HepG2 (cell line): ENCODE results near the gene MRFAP1L1. TPM values are rescaled to one million over a fixed set of nuclear protein-coding genes. Genes with fewer than 3 reads are reported as not detected.

Source experiments
- ATAC-seq: fragments of 200-7000 bp; cut with Tn5 transposase; 3 replicates; pipeline ENCODE4 v1.9.1; 2020; ENCODE audit warnings: mild to moderate bottlenecking, moderate library complexity
- BruUV-seq: library from RNA; stranded (reverse); fragments of 400-500 nt; replicated peaks from 2 replicates; lab custom pipeline; 2021; lab: Mats Ljungman, UMichigan
- CTCF ChIA-PET: fragments of 300-600 bp; formaldehyde crosslinking; extraction: SDS; loops from one replicate; lab custom pipeline; 2021; ENCODE audit warnings: low total read pairs, inconsistent platforms, low intra/inter-chr PET ratio; lab: Yijun Ruan, JAX
- POLR2A ChIA-PET: fragments of 350-600 bp; sonication (Branson Sonifier 250); formaldehyde crosslinking; loops from one replicate; lab custom pipeline; 2020; ENCODE audit warnings: antibody characterized with exemption, inconsistent platforms; lab: Yijun Ruan, JAX
- DNase-seq: peaks from one replicate; pipeline ENCODE4 v3.0.0-alpha.2; 2015; ENCODE audit warnings: low spot score
- FAIRE-seq: peaks from 3 replicates; lab custom pipeline; 2011; peaks lifted over from hg19 to GRCh38; lab: Jason Lieb, UNC
- H2AFZ ChIP-seq: one replicate; pipeline ENCODE4 v1.6.1; 2011; ENCODE audit warnings: low read length, inconsistent platforms
- H3K27ac ChIP-seq: fragments of 300-600 bp; 3 replicates; pipeline ENCODE4 v1.8.0; 2011; ENCODE audit warnings: mixed run types, mild to moderate bottlenecking, mixed read lengths, low read length, inconsistent platforms; ENCODE audit not compliant: insufficient read depth; ENCODE audit errors: extremely low read length
- H3K27me3 ChIP-seq, 2 experiments: fragments of 200-600 bp in 1 of 2; 2 replicates in 1 of 2; 3 replicates in 1 of 2; pipeline versions ENCODE4 v1.6.0 to v1.8.0; 2011; ENCODE audit warnings: low read length in 2 of 2, mild to moderate bottlenecking in 2 of 2, moderate library complexity in 2 of 2, inconsistent platforms in 1 of 2; ENCODE audit not compliant: insufficient read depth in 2 of 2, control insufficient read depth in 1 of 2
- H3K36me3 ChIP-seq, 2 experiments: fragments of 200-600 bp in 1 of 2; replicated peaks in 1 of 2; 2 replicates in 1 of 2; 3 replicates in 1 of 2; pipeline versions ENCODE4 v1.5.1 to v1.8.0; 2011; ENCODE audit warnings: low read length in 2 of 2, inconsistent platforms in 1 of 2; ENCODE audit not compliant: insufficient read depth in 2 of 2, control insufficient read depth in 1 of 2
- H3K4me1 ChIP-seq: 2 replicates; pipeline ENCODE4 v1.5.1; 2012; ENCODE audit warnings: low read length, inconsistent platforms; ENCODE audit not compliant: insufficient read depth
- H3K4me2 ChIP-seq: 2 replicates; pipeline ENCODE4 v1.6.0; 2011; ENCODE audit warnings: low read depth, low read length, inconsistent platforms
- H3K4me3 ChIP-seq, 3 experiments: fragments of 200-600 bp in 1 of 3; sonication (generic), shearing (Covaris generic) in 1 of 3; replicated peaks in 1 of 3; 2 replicates each; pipeline ENCODE4 v1.5.1; 2011 to 2016; ENCODE audit warnings: low read length in 3 of 3, inconsistent platforms in 2 of 3, low read depth in 2 of 3, mild to moderate bottlenecking in 2 of 3, control low read depth in 1 of 3, mixed read lengths in 1 of 3; ENCODE audit not compliant: insufficient read depth in 1 of 3
- H3K79me2 ChIP-seq: one replicate; pipeline ENCODE4 v1.6.1; 2011; ENCODE audit warnings: low read length, inconsistent platforms; ENCODE audit not compliant: insufficient read depth
- H3K9ac ChIP-seq: 2 replicates; pipeline ENCODE4 v1.6.0; 2011; ENCODE audit warnings: mild to moderate bottlenecking, low read depth, low read length, inconsistent platforms; ENCODE audit not compliant: insufficient read depth
- H3K9me3 ChIP-seq: 2 replicates; pipeline ENCODE4 v1.5.1; 2012; ENCODE audit warnings: mild to moderate bottlenecking, low read length
- H4K20me1 ChIP-seq: 2 replicates; pipeline ENCODE4 v1.6.0; 2011; ENCODE audit warnings: inconsistent platforms, mild to moderate bottlenecking, low read length, moderate library complexity; ENCODE audit not compliant: insufficient read depth
- ARID3A ChIP-seq: IDR thresholded peaks from 2 replicates; pipeline ENCODE4 v1.6.1; 2012; ENCODE audit warnings: low read depth, low read length, improper control_type of control experiment
- CSRNP1 ChIP-seq: sonication (generic); formaldehyde crosslinking; IDR thresholded peaks from 2 replicates; pipeline ENCODE4 v1.8.1; 2023; ENCODE audit warnings: mild to moderate bottlenecking, missing genetic modification reagents
- GATAD1 ChIP-seq: IDR thresholded peaks from 2 replicates; pipeline ENCODE4 v1.6.1; 2016; ENCODE audit warnings: missing genetic modification reagents, missing compliant biosample characterization
- HBP1 ChIP-seq: IDR thresholded peaks from 2 replicates; pipeline ENCODE4 v1.6.1; 2016; ENCODE audit warnings: low read depth, control low read depth
- NONO ChIP-seq, 2 experiments: fragments of 450-650 bp in 1 of 2; sonication (generic) in 1 of 2; formaldehyde crosslinking in 1 of 2; IDR thresholded peaks in 1 of 2; conservative IDR thresholded peaks in 1 of 2; 2 replicates each; pipeline versions ENCODE4 v1.6.1 to v1.8.0; 2017 to 2022; ENCODE audit warnings: mild to moderate bottlenecking in 1 of 2, missing genetic modification reagents in 1 of 2, moderate library complexity in 1 of 2
- POLR2A ChIP-seq, 2 experiments: IDR thresholded peaks; 2 replicates each; pipeline ENCODE4 v1.6.1; 2011; ENCODE audit warnings: low read depth in 2 of 2, low read length in 2 of 2, mild to moderate bottlenecking in 1 of 2, moderate library complexity in 1 of 2; ENCODE audit not compliant: insufficient read depth in 1 of 2
- POLR2G ChIP-seq: fragments of 200-400 bp; formaldehyde crosslinking; IDR thresholded peaks from 2 replicates; pipeline ENCODE4 v1.6.1; 2018; ENCODE audit warnings: mild to moderate bottlenecking, low read depth, low read length, moderate library complexity
- ZNF101 ChIP-seq: sonication (generic); formaldehyde crosslinking; IDR thresholded peaks from 2 replicates; pipeline ENCODE4 v1.4.0; 2020; ENCODE audit warnings: mild to moderate bottlenecking, low read depth, missing genetic modification reagents, borderline replicate concordance
- ZNF230 ChIP-seq: sonication (generic); formaldehyde crosslinking; IDR thresholded peaks from 2 replicates; pipeline ENCODE4 v1.4.0; 2020; ENCODE audit warnings: mild to moderate bottlenecking, missing genetic modification reagents
- ZNF235 ChIP-seq: sonication (generic); formaldehyde crosslinking; IDR thresholded peaks from 2 replicates; pipeline ENCODE4 v1.8.1; 2023; ENCODE audit warnings: mild to moderate bottlenecking, missing genetic modification reagents, borderline replicate concordance
- ZNF841 ChIP-seq: sonication (generic); formaldehyde crosslinking; IDR thresholded peaks from 2 replicates; pipeline ENCODE4 v1.8.1; 2023; ENCODE audit warnings: missing genetic modification reagents, borderline replicate concordance
- ZNF879 ChIP-seq: sonication (generic); formaldehyde crosslinking; IDR thresholded peaks from 2 replicates; pipeline ENCODE4 v1.8.1; 2023; ENCODE audit warnings: missing genetic modification reagents
- WGBS: methylation state at CpG from one replicate; pipeline ENCODE4 v1.1.6; 2017; ENCODE audit warnings: low lambda C conversion rate; 5-methylcytosine and 5-hydroxymethylcytosine counted together
- in situ Hi-C: cut with HindIII; loops from 2 replicates; pipeline ENCODE4 v1.10.0; 2017; ENCODE audit warnings: low pct_unique_long_range_greater_than_20kb; ENCODE audit not compliant: extremely low pct_ligation_motif_present
- intact Hi-C: fragments of 100-400 bp; cut with micrococcal nuclease; formaldehyde crosslinking; loops from one replicate; pipeline ENCODE4 v1.10.0; 2022; ENCODE audit not compliant: unreplicated experiment
- polyA plus RNA-seq, 8 experiments: library from polyadenylated mRNA; depleted of rRNA in 3 of 8; stranded (reverse) in 7 of 8; unstranded in 1 of 8; fragments of >200 nt; fragmentation: Illumina TruSeq in 4 of 8; extraction: Trizol in 4 of 8; gene quantifications; 2 replicates each; pipeline versions ENCODE4 v1.2.1 to v1.2.3, GENCODE V29; 2011 to 2016; ENCODE audit warnings: low read depth in 4 of 8, missing spikeins in 1 of 8, mixed read lengths in 1 of 8; ENCODE audit not compliant: insufficient read depth in 1 of 8
- total RNA-seq, 5 experiments: library from RNA; depleted of rRNA; stranded (reverse); fragments of >200 nt; fragmentation: Illumina TruSeq; extraction: Trizol; gene quantifications; 2 replicates each; pipeline ENCODE4 v1.2.3, GENCODE V29; 2016; ENCODE audit warnings: low read depth in 1 of 5

Gene MRFAP1L1
- total and polyA plus RNA-seq, 2 of the 13 experiments (the other 11 are each of a cell fraction or from before 2014, with no cell fraction given), result 44.8 to 76.6 TPM

- Histone ChIP-seq H3K4me2 (no peak overlapping the region), H3K4me3 (no peak overlapping the region), H3K79me2 (peaks cover 35% of the 10 kb centered on the region), H3K9me3 (0 out of 2 replicates have a peak, but pooled peaks cover 4% of the 10 kb centered on the region), H3K27ac (no peak overlapping the region), H3K36me3 (peaks cover 7 to 20% of the 10 kb centered on the region in 2 experiments; a peak in 3 of 5 replicates), H3K9ac (no peak overlapping the region), H3K27me3 (no peaks in the 10 kb centered on the region), H4K20me1 (peaks cover 10% of the 10 kb centered on the region; the same call in 1 of the 2 replicates), H3K4me1 (peaks cover 44% of the 10 kb centered on the region), H2AFZ (no peak overlapping the region)
- DNase-seq (no peak), FAIRE-seq (no peak), ATAC-seq (no peak)
- in situ Hi-C loops, result no loop called here
- CTCF ChIA-PET, result interaction anchor here (1.1 kb wide), 1 partner anchor 153 kb away, joined by 3 read pairs; no protein-coding TSS in a partner anchor
- no TSS peak for BruUV-seq
- WGBS, result 95% methylated on average over 5 of the region's 5 CpGs
- POLR2A ChIA-PET, result interaction anchor here (1.2 kb wide), 1 partner anchor 10 kb away, joined by 3 read pairs; the partner anchor contains the start of gene MRFAP1L1
- TF ChIP-seq ARID3A (no peak), NONO (IDR thresholded peaks at IDR 0.05) (no peak), NONO (CRISPR knock-in tag; conservative IDR thresholded peaks at IDR 0.05) (no peak), ZNF230 (CRISPR knock-in tag) (no peak), ZNF235 (CRISPR knock-in tag) (no peak)
- intact Hi-C loops, result no loop called here
These were observed 10.3 kb downstream of the MRFAP1L1 start for GRCh38 chr4:6699388-6699787.

GRCh38 chr4:6697131-6697530 lies 12.5 kb downstream of the MRFAP1L1 start:
- H3K79me2 ChIP-seq, result peaks cover 38% of the 10 kb centered on the region
- H3K36me3 ChIP-seq, result peaks cover 4 to 12% of the 10 kb centered on the region in 2 experiments; a peak in 3 of 5 replicates
- H3K4me2 ChIP-seq, result no peak overlapping the region
- DNase-seq, result no peak
- TF ChIP-seq ZNF879 (CRISPR knock-in tag) (no peak), GATAD1 (no peak), HBP1 (CRISPR knock-in tag) (no peak), ZNF101 (no peak), POLR2G (peak; percentile 14; the same call in 1 of the 2 replicates), CSRNP1 (no peak), POLR2A (IDR thresholded peaks at IDR 0.05; ENCODE audit: insufficient read depth in 1 of 2, low read depth in 2 of 2, low read length in 2 of 2) (no peak), ZNF841 (CRISPR knock-in tag) (no peak)
- 98% methylated on average over 6 of the region's 6 CpGs for WGBS
- ATAC-seq, result no peak
- BruUV-seq, result no TSS peak
- no peaks in the 10 kb centered on the region for H3K9me3 ChIP-seq
- no peak overlapping the region for H3K27ac ChIP-seq
- FAIRE-seq, result no peak
- ChIA-PET POLR2A (interaction anchor here (1.8 kb wide), 1 partner anchor 8 kb away, joined by 8 read pairs; no protein-coding TSS in a partner anchor), CTCF (no interaction called here)
- H3K4me3 ChIP-seq, result no peak overlapping the region
- H4K20me1 ChIP-seq, result peaks cover 10% of the 10 kb centered on the region; the same call in 1 of the 2 replicates
- no peaks in the 10 kb centered on the region; a peak in 1 of 5 replicates for H3K27me3 ChIP-seq
- H2AFZ ChIP-seq, result no peak overlapping the region
- no peak overlapping the region for H3K9ac ChIP-seq
- in situ Hi-C loops (no loop called here), intact Hi-C loops (no loop called here)
- H3K4me1 ChIP-seq, result peaks cover 49% of the 10 kb centered on the region
